SK-N-SH (cell line): ENCODE data around the gene SPTSSB. TPM values are rescaled to one million over a fixed set of nuclear protein-coding genes. Genes with fewer than 3 reads are reported as not detected.

Experiments used
- CTCF ChIA-PET: fragments of 300-600, 350-600 bp; formaldehyde crosslinking; extraction: SDS; loops from one replicate; lab custom pipeline; 2021; lab: Yijun Ruan, JAX
- POLR2A ChIA-PET: fragments of 350-600 bp; sonication (Branson Sonifier 250); formaldehyde crosslinking; extraction: SDS; loops from one replicate; lab custom pipeline; 2020; ENCODE audit warnings: antibody characterized with exemption, inconsistent platforms; lab: Yijun Ruan, JAX
- DNase-seq: peaks from one replicate; pipeline ENCODE4 v3.0.0; 2012
- H2AFZ ChIP-seq: fragments of 200-600 bp; sonication (generic); 2 replicates; pipeline ENCODE4 v1.8.1; 2016; ENCODE audit warnings: antibody characterized with exemption, mild to moderate bottlenecking, low read depth
- H3F3A ChIP-seq: fragments of 200-600 bp; sonication (generic); replicated peaks from 2 replicates; pipeline ENCODE3; 2016; ENCODE audit warnings: antibody characterized with exemption, mild to moderate bottlenecking; ENCODE audit not compliant: insufficient read depth
- H3K27ac ChIP-seq, 2 experiments: fragments of 200-500 bp in 1 of 2; fragments of 200-600 bp in 1 of 2; sonication (Bioruptor generic) in 1 of 2; sonication (generic), shearing (Covaris generic) in 1 of 2; 2 replicates each; pipeline versions ENCODE4 v1.5.1 to v1.6.1; 2014 to 2016; ENCODE audit warnings: low read depth in 2 of 2, inconsistent platforms in 1 of 2, low read length in 1 of 2, mild to moderate bottlenecking in 1 of 2, mixed read lengths in 1 of 2
- H3K27me3 ChIP-seq: fragments of 200-600 bp; sonication (generic), shearing (Covaris generic); 2 replicates; pipeline ENCODE4 v1.6.1; 2016; ENCODE audit warnings: mixed run types; ENCODE audit not compliant: insufficient read depth
- H3K36me3 ChIP-seq, 2 experiments: fragments of 200-500 bp in 1 of 2; fragments of 200-600 bp in 1 of 2; sonication (Bioruptor generic) in 1 of 2; sonication (generic) in 1 of 2; replicated peaks in 1 of 2; 2 replicates each; pipeline versions ENCODE3 to v1.5.1; 2014 to 2016; ENCODE audit warnings: low read length in 1 of 2, mild to moderate bottlenecking in 1 of 2; ENCODE audit not compliant: insufficient read depth in 2 of 2, control insufficient read depth in 1 of 2
- H3K4me1 ChIP-seq, 2 experiments: fragments of 200-500 bp in 1 of 2; fragments of 200-600 bp in 1 of 2; sonication (Bioruptor generic) in 1 of 2; sonication (generic), shearing (Covaris generic) in 1 of 2; 2 replicates each; pipeline versions ENCODE4 v1.5.1 to v1.6.1; 2014 to 2016; ENCODE audit warnings: low read depth in 1 of 2, low read length in 1 of 2, mixed run types in 1 of 2; ENCODE audit not compliant: insufficient read depth in 2 of 2, control insufficient read depth in 1 of 2
- H3K4me2 ChIP-seq: fragments of 200-600 bp; sonication (generic), shearing (Covaris generic); 2 replicates; pipeline ENCODE4 v1.6.1; 2017; ENCODE audit warnings: mixed run types
- H3K4me3 ChIP-seq, 2 experiments: fragments of 200-500 bp in 1 of 2; fragments of 200-600 bp in 1 of 2; sonication (Bioruptor generic) in 1 of 2; sonication (generic), shearing (Covaris generic) in 1 of 2; 2 replicates each; pipeline versions ENCODE4 v1.5.1 to v1.8.1; 2014 to 2016; ENCODE audit warnings: low read depth in 2 of 2, inconsistent platforms in 1 of 2, low read length in 1 of 2, mild to moderate bottlenecking in 1 of 2, mixed read lengths in 1 of 2, moderate library complexity in 1 of 2
- H3K79me2 ChIP-seq: fragments of 200-600 bp; sonication (generic); 2 replicates; pipeline ENCODE4 v1.8.1; 2017; ENCODE audit warnings: mild to moderate bottlenecking; ENCODE audit not compliant: insufficient read depth
- H3K9ac ChIP-seq: fragments of 200-600 bp; sonication (generic); 2 replicates; pipeline ENCODE4 v1.6.1; 2017; ENCODE audit warnings: mixed run types
- H3K9me2 ChIP-seq: fragments of 200-600 bp; sonication (generic); 2 replicates; pipeline ENCODE4 v1.6.1; 2017; ENCODE audit warnings: mixed run types
- H3K9me3 ChIP-seq: fragments of 200-600 bp; sonication (generic); 2 replicates; pipeline ENCODE4 v1.6.1; 2017; ENCODE audit warnings: mixed run types, mild to moderate bottlenecking, moderate library complexity
- H4K20me1 ChIP-seq: fragments of 200-600 bp; sonication (generic); 2 replicates; pipeline ENCODE4 v1.6.1; 2017; ENCODE audit warnings: mild to moderate bottlenecking, mixed run types; ENCODE audit not compliant: insufficient read depth
- CHD2 ChIP-seq: fragments of 150-350 bp; IDR thresholded peaks from 2 replicates; pipeline ENCODE4 v1.6.1; 2018; ENCODE audit warnings: low read length; ENCODE audit not compliant: partially characterized antibody
- CTCF ChIP-seq: fragments of 200-600 bp; sonication (generic); IDR thresholded peaks from 2 replicates; pipeline ENCODE4 v1.6.1; 2017; ENCODE audit warnings: antibody characterized with exemption, mild to moderate bottlenecking, moderate library complexity
- ELF1 ChIP-seq: IDR thresholded peaks from 2 replicates; pipeline ENCODE4 v1.4.0; 2012
- EP300 ChIP-seq, 2 experiments: IDR thresholded peaks; 2 replicates each; pipeline versions ENCODE4 v1.4.0 to v1.6.1; 2012; ENCODE audit warnings: borderline replicate concordance in 1 of 2, low read depth in 1 of 2, low read length in 1 of 2
- FOSL2 ChIP-seq: IDR thresholded peaks from 2 replicates; pipeline ENCODE4 v1.4.0; 2012; ENCODE audit warnings: low read depth, mild to moderate bottlenecking, moderate library complexity, borderline replicate concordance
- GATA2 ChIP-seq: sonication (generic); formaldehyde crosslinking; IDR thresholded peaks from 2 replicates; pipeline ENCODE4 v1.5.0; 2020; ENCODE audit warnings: mild to moderate bottlenecking, missing genetic modification reagents
- JUND ChIP-seq: IDR thresholded peaks from 2 replicates; pipeline ENCODE4 v1.4.0; 2012
- MAX ChIP-seq: IDR thresholded peaks from 2 replicates; pipeline ENCODE4 v1.4.0; 2012; ENCODE audit warnings: low read depth
- RAD21 ChIP-seq: IDR thresholded peaks from 2 replicates; pipeline ENCODE4 v1.6.1; 2012; ENCODE audit warnings: mild to moderate bottlenecking, low read length
- SMC3 ChIP-seq: IDR thresholded peaks from 2 replicates; pipeline ENCODE4 v1.6.1; 2012; ENCODE audit warnings: low read depth, low read length, improper control_type of control experiment
- USF1 ChIP-seq: IDR thresholded peaks from 2 replicates; pipeline ENCODE4 v1.4.0; 2012; ENCODE audit warnings: low read depth, borderline replicate concordance
- WGBS: methylation state at CpG from one replicate; pipeline ENCODE4 v1.1.6; 2017; ENCODE audit warnings: low lambda C conversion rate; 5-methylcytosine and 5-hydroxymethylcytosine counted together
- polyA plus RNA-seq, 3 experiments: library from polyadenylated mRNA; depleted of rRNA; stranded (reverse); fragments of >200 nt; gene quantifications; 2 replicates each; pipeline ENCODE4 v1.2.3, GENCODE V29; 2012

SPTSSB gene
- polyA plus RNA-seq, 1 of the 3 experiments (the other 2 are of a cell fraction) = 0.07 TPM

GRCh38 chr3:161409858-161410257 is 38.5 kb upstream of the SPTSSB start:
- H3K4me1 ChIP-seq = peaks cover 0 to 10% of the 10 kb centered on the region in 2 experiments; a peak in 2 of 4 replicates
- no peak overlapping the region for H3K27ac ChIP-seq
- no peaks in the 10 kb centered on the region for H3K9me3 ChIP-seq
- H3K27me3 ChIP-seq = no peaks in the 10 kb centered on the region
- H3F3A ChIP-seq = peaks cover 2% of the 10 kb centered on the region
- H3K4me3 ChIP-seq = no peak overlapping the region
- H4K20me1 ChIP-seq = no peaks in the 10 kb centered on the region
- no peak overlapping the region for H2AFZ ChIP-seq
- no peak for DNase-seq
- ChIA-PET CTCF (interaction anchor here (0.7 to 4.3 kb wide), 11 partner anchors 9 to 468 kb away, joined by 3 to 60 read pairs (median 13); partner anchors contain the start of gene SPTSSB), POLR2A (no interaction called here)
- no peaks in the 10 kb centered on the region for H3K79me2 ChIP-seq
- H3K4me2 ChIP-seq = no peak overlapping the region
- no peaks in the 10 kb centered on the region for H3K36me3 ChIP-seq
- H3K9ac ChIP-seq = no peak overlapping the region
- WGBS = 66% methylated on average over 3 of the region's 3 CpGs
- no peak for TF ChIP-seq MAX
- no peak for TF ChIP-seq USF1
- no peak for TF ChIP-seq ELF1
- no peak for TF ChIP-seq GATA2 (CRISPR knock-in tag)
- no peak for TF ChIP-seq CHD2
- no peak for TF ChIP-seq JUND
- TF ChIP-seq EP300 (IDR thresholded peaks at IDR 0.05; ENCODE audit: borderline replicate concordance in 1 of 2, low read depth in 1 of 2, low read length in 1 of 2) = no peak
- TF ChIP-seq FOSL2 = no peak
- H3K9me2 ChIP-seq = no peaks in the 10 kb centered on the region

GRCh38 chr3:161409069-161409468 is 37.8 kb upstream of the SPTSSB start:
- Histone ChIP-seq H4K20me1 (no peaks in the 10 kb centered on the region), H2AFZ (no peak overlapping the region; the same call in 1 of the 2 replicates), H3K4me1 (peaks cover 0 to 10% of the 10 kb centered on the region in 2 experiments; a peak in 1 of 4 replicates), H3K4me3 (no peak overlapping the region), H3K36me3 (no peaks in the 10 kb centered on the region), H3K9me3 (no peaks in the 10 kb centered on the region), H3K27me3 (no peaks in the 10 kb centered on the region), H3K79me2 (no peaks in the 10 kb centered on the region), H3K9me2 (no peaks in the 10 kb centered on the region), H3K9ac (no peak overlapping the region), H3K4me2 (no peak overlapping the region), H3F3A (peaks cover 2% of the 10 kb centered on the region), H3K27ac (no peak overlapping the region)
- DNase-seq = peak; percentile 28
- ChIA-PET CTCF (interaction anchor here (0.6 to 4.3 kb wide), 25 partner anchors 10 to 701 kb away, joined by 3 to 60 read pairs (median 5); partner anchors contain the start of gene SPTSSB), POLR2A (no interaction called here)
- TF ChIP-seq SMC3 (peak; percentile 60), RAD21 (peak; percentile 89), ELF1 (no peak), CTCF (peak; percentile 67)
- WGBS = 7% methylated on average over 3 of the region's 3 CpGs
